Gastroesophageal sphincter (tissue), 4 donors: ENCODE results near the gene OR2L2. TPM values are rescaled to one million over a fixed set of nuclear protein-coding genes. Genes with fewer than 3 reads are reported as not detected.

Experiments
- ATAC-seq: fragments of 150-250 bp; one replicate; pipeline ENCODE4 v1.9.1; 2016; ENCODE audit warnings: mild to moderate bottlenecking, moderate library complexity
- H3K27ac ChIP-seq, 4 donors: fragments of 200-600 bp; sonication (generic) in 3 of 4; 1 replicate in 3 of 4; 2 replicates in 1 of 4; pipeline ENCODE4 v1.5.1; 2016 to 2019
- H3K27me3 ChIP-seq: fragments of 200-600 bp; sonication (generic); one replicate; pipeline ENCODE4 v1.5.1; 2019
- H3K36me3 ChIP-seq, 2 donors: fragments of 200-600 bp; sonication (generic); one replicate each; pipeline ENCODE4 v1.5.1; 2019; ENCODE audit warnings: control low read depth in 1 of 2
- H3K4me1 ChIP-seq, 3 donors: fragments of 200-600 bp; sonication (generic); 1 replicate in 2 of 3; 2 replicates in 1 of 3; pipeline ENCODE4 v1.5.1; 2016 to 2019; ENCODE audit warnings: control low read depth in 2 of 3
- H3K4me3 ChIP-seq, 2 donors: fragments of 200-600 bp; sonication (generic); one replicate each; pipeline ENCODE4 v1.5.1; 2019; ENCODE audit warnings: mild to moderate bottlenecking in 1 of 2, moderate library complexity in 1 of 2
- H3K9me3 ChIP-seq, 3 donors: fragments of 200-600 bp; sonication (generic); one replicate each; pipeline ENCODE4 v1.5.1; 2017 to 2019; ENCODE audit warnings: control low read depth in 2 of 3
- CTCF ChIP-seq, 4 experiments: fragments of 200-600 bp in 2 of 4; fragments of 450-650 bp in 2 of 4; sonication (generic) in 1 of 4; IDR thresholded peaks; one replicate each; pipeline ENCODE4 v1.5.1; 2017 to 2019; ENCODE audit warnings: antibody characterized with exemption in 4 of 4, mild to moderate bottlenecking in 2 of 4, moderate library complexity in 2 of 4
- EP300 ChIP-seq: sonication (generic); formaldehyde crosslinking; IDR thresholded peaks from one replicate; pipeline ENCODE4 v1.6.1; 2017; ENCODE audit warnings: antibody characterized with exemption, mild to moderate bottlenecking
- POLR2A ChIP-seq, 2 donors: fragments of 450-650 bp; IDR thresholded peaks; one replicate each; pipeline ENCODE4 v1.6.1; 2017; ENCODE audit warnings: antibody characterized with exemption in 2 of 2, mild to moderate bottlenecking in 2 of 2, moderate library complexity in 1 of 2
- POLR2AphosphoS5 ChIP-seq: sonication (generic); formaldehyde crosslinking; IDR thresholded peaks from one replicate; pipeline ENCODE4 v1.6.1; 2017; ENCODE audit warnings: antibody characterized with exemption
- WGBS, 2 donors: methylation state at CpG; one replicate each; pipeline ENCODE4 v1.1.5; 2018; ENCODE audit warnings: low coverage in 1 of 2; 5-methylcytosine and 5-hydroxymethylcytosine counted together
- total RNA-seq, 4 donors: library from RNA; depleted of rRNA; stranded (reverse); fragments of >200 nt; gene quantifications; one replicate each; pipeline ENCODE4 v1.1.0, GENCODE V29; 2016

The OR2L2 gene
- total RNA-seq: not detected

GRCh38 chr1:248029770-248030169 lies at the start of gene OR2L2:
Gene OR2L2 (plus strand): TSS chr1:248030070. CDS start chr1:248038268, 8,198 bp downstream.
- Histone ChIP-seq H3K27ac (no peak within 1 kb of the TSS), H3K9me3 (peaks cover 0 to 24% (median 0%) of the 10 kb centered on the region in 3 donors), H3K27me3 (no peaks in the 10 kb centered on the region), H3K4me1 (no peaks in the 10 kb centered on the region), H3K36me3 (no peaks in the 10 kb centered on the region), H3K4me3 (no peak within 1 kb of the TSS)
- TF ChIP-seq POLR2A (IDR thresholded peaks at IDR 0.05): no peak
- TF ChIP-seq EP300: no peak
- no peak for TF ChIP-seq POLR2AphosphoS5
- no peak for TF ChIP-seq CTCF (IDR thresholded peaks at IDR 0.05)
- ATAC-seq: no peak
- WGBS, 2 donors: 29 to 44% methylated on average over 2 of the region's 2 CpGs

- WGBS, 2 donors: 36 to 50% methylated on average over 1 to 2 of the region's 2 CpGs
- TF ChIP-seq POLR2A (IDR thresholded peaks at IDR 0.05): no peak
- H3K27me3 ChIP-seq: no peaks in the 10 kb centered on the region
- no peaks in the 10 kb centered on the region for H3K9me3 ChIP-seq
- H3K36me3 ChIP-seq: no peaks in the 10 kb centered on the region
- no peaks in the 10 kb centered on the region for H3K4me1 ChIP-seq
- no peak for ATAC-seq
- no peak overlapping the region for H3K4me3 ChIP-seq
- no peak overlapping the region for H3K27ac ChIP-seq
Observed at GRCh38 chr1:247992986-247993385, 36.9 kb upstream of the OR2L2 start.

GRCh38 chr1:247998811-247999210 lies 31.1 kb upstream of the OR2L2 start:
- no peak for ATAC-seq
- Histone ChIP-seq H3K27ac (no peak overlapping the region), H3K27me3 (no peaks in the 10 kb centered on the region), H3K9me3 (no peaks in the 10 kb centered on the region), H3K36me3 (no peaks in the 10 kb centered on the region), H3K4me1 (no peaks in the 10 kb centered on the region), H3K4me3 (no peak overlapping the region)
- TF ChIP-seq CTCF (IDR thresholded peaks at IDR 0.05) (no peak), POLR2AphosphoS5 (no peak), POLR2A (IDR thresholded peaks at IDR 0.05) (no peak), EP300 (no peak)
- 49 to 73% methylated on average over 1 to 2 of the region's 2 CpGs for WGBS, 2 donors

GRCh38 chr1:248000169-248000568 lies 29.7 kb upstream of the OR2L2 start:
- H3K9me3 ChIP-seq: no peaks in the 10 kb centered on the region
- H3K36me3 ChIP-seq: no peaks in the 10 kb centered on the region
- ATAC-seq: no peak
- no peaks in the 10 kb centered on the region for H3K27me3 ChIP-seq
- 86 to 87% methylated on average over 1 of the region's 1 CpG for WGBS, 2 donors
- TF ChIP-seq EP300 (no peak), POLR2A (IDR thresholded peaks at IDR 0.05) (no peak)
- H3K27ac ChIP-seq: no peak overlapping the region
- H3K4me3 ChIP-seq: no peak overlapping the region
- no peaks in the 10 kb centered on the region for H3K4me1 ChIP-seq

- H3K9me3 ChIP-seq: peaks cover 0 to 36% (median 0%) of the 10 kb centered on the region in 3 donors
- no peaks in the 10 kb centered on the region for H3K4me1 ChIP-seq
- H3K36me3 ChIP-seq: no peaks in the 10 kb centered on the region
- no peak overlapping the region for H3K27ac ChIP-seq
- ATAC-seq: no peak
- H3K4me3 ChIP-seq: no peak overlapping the region
- no peak for TF ChIP-seq CTCF (IDR thresholded peaks at IDR 0.05)
- no peak for TF ChIP-seq EP300
- TF ChIP-seq POLR2A (IDR thresholded peaks at IDR 0.05): no peak
- no peak for TF ChIP-seq POLR2AphosphoS5
- 41 to 42% methylated on average over 1 of the region's 1 CpG for WGBS, 2 donors
- no peaks in the 10 kb centered on the region for H3K27me3 ChIP-seq
Observed at GRCh38 chr1:248007778-248008177, 22.1 kb upstream of the OR2L2 start.

- Histone ChIP-seq H3K4me1 (no peaks in the 10 kb centered on the region), H3K9me3 (peaks cover 0 to 36% (median 0%) of the 10 kb centered on the region in 3 donors), H3K4me3 (no peak overlapping the region), H3K27me3 (no peaks in the 10 kb centered on the region), H3K27ac (no peak overlapping the region), H3K36me3 (no peaks in the 10 kb centered on the region)
- whole genome bisulfite sequencing, 2 donors: 84% methylated on average over 3 of the region's 3 CpGs; no CpG with 5 or more reads in 1 of the 2 donors
- TF ChIP-seq CTCF (IDR thresholded peaks at IDR 0.05) (no peak), EP300 (no peak), POLR2AphosphoS5 (no peak), POLR2A (IDR thresholded peaks at IDR 0.05) (no peak)
- no peak for ATAC-seq
Observed at GRCh38 chr1:248009681-248010080, 20.2 kb upstream of the OR2L2 start.
